Esophagus mucosa (tissue), 1 donor: ENCODE data around the gene CD44. TPM values are rescaled to one million over a fixed set of nuclear protein-coding genes. Genes with fewer than 3 reads are reported as not detected.

Source experiments
- ATAC-seq: fragments of 200-7000 bp; cut with Tn5 transposase; one replicate; pipeline ENCODE4 v1.9.1; 2020
- total RNA-seq: library from RNA; stranded (reverse); gene quantifications from one replicate; pipeline ENCODE4 v1.2.4, GENCODE V29; 2023
- donor health status: DM: yes; HTN: yes; CAD: no.

The CD44 gene
- total RNA-seq, 1 donor from 2014 or later, result 814 TPM

DNA sequence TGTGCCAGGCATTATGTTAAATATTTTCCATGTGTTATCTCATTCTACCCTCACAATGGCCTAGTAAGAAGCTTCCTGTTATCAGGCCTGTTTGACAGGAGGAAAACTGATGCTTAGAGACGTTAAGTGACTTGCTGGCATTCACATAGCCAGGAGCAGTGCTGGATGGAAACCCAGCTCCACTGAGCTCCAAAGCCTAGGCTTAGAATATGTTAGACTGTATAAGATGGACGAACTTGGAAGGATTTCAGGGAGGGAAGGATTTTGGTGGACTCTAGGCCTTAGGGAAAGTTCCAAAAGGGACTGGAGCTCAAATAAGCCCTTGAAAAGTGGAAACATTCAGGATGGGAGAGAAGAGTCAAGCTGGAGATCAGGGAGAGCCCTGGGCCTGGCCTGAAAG lies 2.1 kb downstream of the CD44 start:
- ATAC-seq, result no peak

DNA sequence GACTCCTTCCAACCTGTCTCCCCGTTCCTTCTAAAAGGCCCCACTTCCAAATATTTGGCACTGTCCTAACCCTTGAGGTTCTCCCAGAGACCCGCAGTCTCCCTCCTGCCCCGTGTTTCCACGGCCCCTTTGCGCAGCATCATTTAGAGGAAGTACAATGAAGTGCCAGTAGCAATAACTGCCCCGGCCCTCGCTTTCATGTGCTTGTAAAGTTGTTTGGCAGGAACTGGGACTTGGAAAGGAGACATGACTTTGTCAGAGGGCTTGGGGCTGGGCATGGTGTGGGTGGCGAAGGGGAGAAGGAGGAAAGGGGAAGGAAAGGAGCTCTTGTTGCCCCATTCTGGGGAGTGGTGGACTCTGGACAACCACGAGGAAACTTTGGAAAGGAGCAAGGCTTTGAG lies 2.6 kb downstream of the CD44 start:
- peak; percentile 1 for ATAC-seq

GRCh38 chr11:35142481-35143075 lies 3.6 kb downstream of the CD44 start:
- ATAC-seq, result no peak

- no peak for ATAC-seq
Measured at GRCh38 chr11:35143297-35144135, 4.5 kb downstream of the CD44 start.

DNA sequence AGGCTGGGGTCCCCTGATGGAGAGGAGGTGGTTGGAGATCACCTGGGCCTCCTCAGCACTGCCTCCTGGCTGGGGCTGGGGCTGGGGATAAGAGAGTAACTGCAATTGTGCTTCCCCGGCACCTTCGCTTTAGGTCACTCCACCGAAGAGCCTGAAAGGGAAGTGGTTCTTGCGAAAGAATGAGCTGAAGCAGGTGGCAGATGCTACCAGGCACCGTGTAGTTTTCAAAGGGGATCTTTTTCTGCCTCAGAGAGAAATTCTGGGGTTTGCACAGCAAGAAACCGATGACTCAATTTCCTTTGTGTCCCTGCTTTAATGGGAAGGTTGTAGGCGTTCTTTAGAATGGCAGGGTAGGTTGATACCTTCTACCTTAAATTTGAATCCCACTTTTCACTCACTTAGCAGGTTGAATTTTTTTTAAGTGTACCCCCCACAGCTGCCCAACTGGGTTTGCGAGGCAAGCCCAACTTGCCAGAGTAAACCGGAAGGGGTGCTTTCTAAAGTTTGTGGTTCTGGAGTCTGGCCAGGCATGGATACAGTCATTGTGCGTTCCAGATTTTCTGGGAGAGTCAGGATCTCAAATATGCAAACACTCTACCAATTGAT lies 5.3 kb downstream of the CD44 start:
- ATAC-seq, result peak; percentile 46

GRCh38 chr11:35144806-35145205 lies 5.8 kb downstream of the CD44 start:
- no peak for ATAC-seq

DNA sequence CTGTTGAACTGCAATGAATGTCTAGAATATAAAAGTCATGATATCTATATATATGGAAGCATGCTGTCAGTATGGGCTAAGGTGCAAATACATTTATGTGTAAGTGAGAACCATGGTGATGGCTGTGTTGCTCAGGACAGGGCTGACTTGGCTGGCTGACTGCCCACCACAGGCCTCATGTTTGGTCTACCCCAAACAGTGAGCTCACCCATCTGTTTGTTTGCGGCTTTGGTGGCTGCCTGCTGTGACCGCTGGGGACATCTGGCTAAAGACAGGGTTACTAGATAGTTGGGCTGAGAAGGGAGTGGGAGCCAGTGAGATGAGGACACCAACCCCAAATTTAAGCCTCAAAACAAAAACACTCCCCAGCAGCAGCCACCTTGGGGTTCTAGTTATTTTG lies 6.3 kb downstream of the CD44 start:
- peak; percentile 1 for ATAC-seq

- ATAC-seq, result peak; percentile 79
Measured at GRCh38 chr11:35146074-35146521, 7.1 kb downstream of the CD44 start.

- peak; percentile 38 for ATAC-seq
Measured at GRCh38 chr11:35146711-35147110, 7.7 kb downstream of the CD44 start.

DNA sequence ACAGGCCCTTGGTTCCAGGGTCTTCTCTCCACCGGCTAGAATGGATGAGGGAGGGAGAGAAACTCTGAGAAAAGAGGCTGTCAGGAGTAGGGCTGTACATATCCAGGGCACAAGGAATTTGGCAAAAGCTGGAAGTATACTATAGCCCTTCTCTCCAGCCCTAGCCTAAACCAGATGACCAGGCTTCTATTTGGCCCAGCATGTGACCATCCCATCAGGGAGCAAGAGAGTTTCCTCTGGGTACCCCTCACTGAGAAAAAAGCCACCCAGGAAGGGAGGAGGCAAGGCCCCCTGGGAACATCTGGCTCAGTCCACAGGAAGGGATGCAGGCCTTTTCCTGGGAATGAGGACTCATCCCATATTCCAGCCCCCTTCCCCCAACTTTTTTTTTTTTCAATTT lies 8.3 kb downstream of the CD44 start:
- no peak for ATAC-seq

- no peak for ATAC-seq
Measured at GRCh38 chr11:35148163-35148837, 9.3 kb downstream of the CD44 start.

DNA sequence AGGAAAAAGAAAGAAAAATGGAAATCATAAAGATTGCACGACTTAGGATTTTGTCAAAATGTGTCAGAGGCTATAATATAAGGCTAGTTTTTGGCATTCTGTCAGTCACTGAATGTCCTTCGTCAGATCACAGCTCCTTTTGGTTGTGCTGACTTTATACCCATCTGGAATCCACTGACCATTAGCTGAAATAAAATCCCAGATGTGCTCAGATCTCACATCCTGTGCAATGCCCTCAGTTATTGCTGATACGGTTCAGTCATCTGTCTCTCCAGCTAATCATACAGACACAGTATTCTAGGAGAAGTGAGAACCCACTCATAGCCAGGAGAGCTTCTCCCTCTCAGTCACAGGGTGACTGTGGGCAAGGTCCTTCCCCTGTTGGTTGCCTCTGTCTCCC lies 11.5 kb downstream of the CD44 start:
- ATAC-seq, result no peak

- ATAC-seq, result peak; percentile 18
Measured at GRCh38 chr11:35151241-35151640, 12.3 kb downstream of the CD44 start.

GRCh38 chr11:35151683-35152280 lies 12.8 kb downstream of the CD44 start:
- no peak for ATAC-seq

DNA sequence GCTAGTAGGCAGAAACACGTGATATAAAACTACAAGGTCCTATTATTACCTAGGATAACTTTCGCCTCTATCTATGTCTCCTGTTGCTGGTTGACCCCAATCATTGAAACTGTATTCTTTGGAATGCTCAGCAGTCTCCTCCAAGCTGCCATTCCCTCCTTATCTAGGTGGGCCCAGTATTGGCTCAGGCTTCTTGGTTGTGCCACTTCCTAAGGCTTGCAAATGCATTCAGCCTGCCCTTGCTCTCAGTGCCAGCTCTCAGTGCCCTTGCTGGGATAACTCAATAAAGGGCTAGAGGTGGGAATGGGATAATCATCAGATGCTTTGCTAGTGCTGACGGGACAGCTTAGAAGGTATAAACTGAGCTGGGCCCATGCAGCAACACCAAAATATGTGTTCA lies 13.6 kb downstream of the CD44 start:
- ATAC-seq, result no peak

GRCh38 chr11:35153280-35153679 lies 14.3 kb downstream of the CD44 start:
- no peak for ATAC-seq

DNA sequence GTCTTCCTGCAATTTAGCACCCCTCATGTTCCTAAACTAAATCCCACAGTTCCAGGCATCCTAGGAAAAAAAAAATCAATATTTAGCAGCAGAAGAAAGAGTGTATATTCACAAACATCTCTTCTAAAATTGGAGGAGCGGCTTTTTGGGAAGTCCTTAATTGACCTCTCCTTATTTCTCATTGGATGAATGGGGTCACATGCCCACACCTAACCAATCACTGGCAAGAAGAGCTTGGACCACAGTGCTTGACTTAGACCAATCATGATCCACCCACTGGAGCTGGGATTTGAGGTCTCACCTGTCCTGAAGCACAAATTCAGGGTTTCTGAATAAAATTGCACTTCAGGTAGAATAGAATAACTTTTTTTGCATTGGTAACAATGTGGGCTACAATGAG lies 16.0 kb downstream of the CD44 start:
- ATAC-seq, result no peak

GRCh38 chr11:35155677-35156076 lies 16.7 kb downstream of the CD44 start:
- no peak for ATAC-seq

- peak; percentile 41 for ATAC-seq
Measured at GRCh38 chr11:35157814-35158700, 19.1 kb downstream of the CD44 start.

- ATAC-seq, result peak; percentile 71
Measured at GRCh38 chr11:35158701-35159510, 19.9 kb downstream of the CD44 start.
